GM12878 (cell line): ENCODE measurements around the gene SCARF1.

Experiments
- CBFB ChIP-seq: IDR thresholded peaks from 2 replicates; pipeline ENCODE4 v1.6.1; 2016; ENCODE audit warnings: antibody characterized with exemption, low read depth
- CREB1 ChIP-seq: IDR thresholded peaks from 2 replicates; pipeline ENCODE4 v1.6.1; 2012; ENCODE audit warnings: low read depth, mild to moderate bottlenecking, inconsistent platforms
- NR2F1 ChIP-seq: fragments of 450-650 bp; conservative IDR thresholded peaks from 2 replicates; pipeline ENCODE4 v1.6.1; 2017; ENCODE audit warnings: mild to moderate bottlenecking
- RAD21 ChIP-seq: IDR thresholded peaks from 2 replicates; pipeline ENCODE4 v1.6.1; 2011; ENCODE audit warnings: mild to moderate bottlenecking, low read depth, low read length, moderate library complexity; ENCODE audit not compliant: insufficient read depth
- RCOR1 ChIP-seq: conservative IDR thresholded peaks from 2 replicates; pipeline ENCODE4 v1.6.1; 2012; ENCODE audit warnings: low read depth, low read length, improper control_type of control experiment
- RELA ChIP-seq: fragments of 450-650 bp; IDR thresholded peaks from 2 replicates; pipeline ENCODE4 v1.8.0; 2014; ENCODE audit warnings: borderline replicate concordance; ENCODE audit not compliant: partially characterized antibody
- SP1 ChIP-seq: IDR thresholded peaks from one replicate; pipeline ENCODE4 v1.6.1; 2011; ENCODE audit warnings: low read depth, low read length
- SREBF2 ChIP-seq: IDR thresholded peaks from 2 replicates; pipeline ENCODE4 v1.6.1; 2012; ENCODE audit warnings: mild to moderate bottlenecking, low read length
- YY1 ChIP-seq: IDR thresholded peaks from 2 replicates; pipeline ENCODE4 v1.6.1; 2011; ENCODE audit warnings: low read depth, mild to moderate bottlenecking, low read length
- TF ChIP-seq, protein P1 (sequence below): IDR thresholded peaks from 2 replicates; pipeline ENCODE4 v1.6.1; 2011; ENCODE audit warnings: low read depth, low read length, improper control_type of control experiment, borderline replicate concordance
- TF ChIP-seq, protein P2 (sequence below), 3 experiments: IDR thresholded peaks in 2 of 3; conservative IDR thresholded peaks in 1 of 3; 2 replicates each; pipeline ENCODE4 v1.5.1; 2011; ENCODE audit warnings: low read depth in 3 of 3, low read length in 3 of 3, mild to moderate bottlenecking in 3 of 3, control low read depth in 2 of 3, moderate library complexity in 2 of 3, inconsistent platforms in 1 of 3, mixed read lengths in 1 of 3; ENCODE audit not compliant: control insufficient read depth in 2 of 3, insufficient read depth in 1 of 3; ENCODE audit errors: extremely low read depth in 1 of 3
- TF ChIP-seq, protein P3 (sequence below): IDR thresholded peaks from 2 replicates; pipeline ENCODE4 v1.6.1; 2011; ENCODE audit warnings: low read depth, mild to moderate bottlenecking, low read length, moderate library complexity, borderline replicate concordance; ENCODE audit errors: extremely low read depth
- TF ChIP-seq, protein P4 (sequence below): IDR thresholded peaks from 2 replicates; pipeline ENCODE4 v1.6.1; 2011; ENCODE audit warnings: borderline replicate concordance, low read depth, mild to moderate bottlenecking, moderate library complexity, mixed read lengths, low read length; ENCODE audit not compliant: insufficient read depth; ENCODE audit errors: extremely low read length

DNA sequence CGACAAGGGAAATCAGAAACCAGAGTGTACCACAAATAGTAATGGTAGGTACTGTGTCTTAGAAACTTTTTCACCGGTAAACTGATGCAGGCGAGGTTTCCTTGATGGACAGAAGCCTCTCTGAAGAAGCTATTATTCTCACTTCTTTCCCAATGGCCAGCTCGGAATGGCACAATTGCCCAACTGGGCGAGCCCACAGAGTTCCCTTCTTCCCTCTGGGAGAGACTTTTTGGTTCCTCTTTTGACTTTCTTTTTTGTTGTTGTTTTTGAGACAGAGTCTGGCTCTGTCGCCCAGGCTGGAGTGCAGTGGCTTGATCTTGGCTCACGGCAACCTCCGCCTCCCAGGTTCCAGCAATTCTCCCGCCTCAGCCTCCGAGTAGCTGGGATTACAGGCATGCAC, 33.8 kb downstream of the SCARF1 start:
- TF ChIP-seq, protein P1, sequence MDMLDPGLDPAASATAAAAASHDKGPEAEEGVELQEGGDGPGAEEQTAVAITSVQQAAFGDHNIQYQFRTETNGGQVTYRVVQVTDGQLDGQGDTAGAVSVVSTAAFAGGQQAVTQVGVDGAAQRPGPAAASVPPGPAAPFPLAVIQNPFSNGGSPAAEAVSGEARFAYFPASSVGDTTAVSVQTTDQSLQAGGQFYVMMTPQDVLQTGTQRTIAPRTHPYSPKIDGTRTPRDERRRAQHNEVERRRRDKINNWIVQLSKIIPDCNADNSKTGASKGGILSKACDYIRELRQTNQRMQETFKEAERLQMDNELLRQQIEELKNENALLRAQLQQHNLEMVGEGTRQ, result no peak
- TF ChIP-seq, protein P2, sequence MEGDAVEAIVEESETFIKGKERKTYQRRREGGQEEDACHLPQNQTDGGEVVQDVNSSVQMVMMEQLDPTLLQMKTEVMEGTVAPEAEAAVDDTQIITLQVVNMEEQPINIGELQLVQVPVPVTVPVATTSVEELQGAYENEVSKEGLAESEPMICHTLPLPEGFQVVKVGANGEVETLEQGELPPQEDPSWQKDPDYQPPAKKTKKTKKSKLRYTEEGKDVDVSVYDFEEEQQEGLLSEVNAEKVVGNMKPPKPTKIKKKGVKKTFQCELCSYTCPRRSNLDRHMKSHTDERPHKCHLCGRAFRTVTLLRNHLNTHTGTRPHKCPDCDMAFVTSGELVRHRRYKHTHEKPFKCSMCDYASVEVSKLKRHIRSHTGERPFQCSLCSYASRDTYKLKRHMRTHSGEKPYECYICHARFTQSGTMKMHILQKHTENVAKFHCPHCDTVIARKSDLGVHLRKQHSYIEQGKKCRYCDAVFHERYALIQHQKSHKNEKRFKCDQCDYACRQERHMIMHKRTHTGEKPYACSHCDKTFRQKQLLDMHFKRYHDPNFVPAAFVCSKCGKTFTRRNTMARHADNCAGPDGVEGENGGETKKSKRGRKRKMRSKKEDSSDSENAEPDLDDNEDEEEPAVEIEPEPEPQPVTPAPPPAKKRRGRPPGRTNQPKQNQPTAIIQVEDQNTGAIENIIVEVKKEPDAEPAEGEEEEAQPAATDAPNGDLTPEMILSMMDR (IDR thresholded peaks at IDR 0.05 in 2 of 3, conservative IDR thresholded peaks at IDR 0.05 in 1 of 3; ENCODE audit: control insufficient read depth in 2 of 3, extremely low read depth in 1 of 3, insufficient read depth in 1 of 3, low read depth in 3 of 3, low read length in 3 of 3), result no peak
- TF ChIP-seq, protein P3, sequence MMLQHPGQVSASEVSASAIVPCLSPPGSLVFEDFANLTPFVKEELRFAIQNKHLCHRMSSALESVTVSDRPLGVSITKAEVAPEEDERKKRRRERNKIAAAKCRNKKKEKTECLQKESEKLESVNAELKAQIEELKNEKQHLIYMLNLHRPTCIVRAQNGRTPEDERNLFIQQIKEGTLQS, result no peak
- no peak for TF ChIP-seq SP1
- TF ChIP-seq RAD21, result no peak
- TF ChIP-seq RELA, result no peak
- no peak for TF ChIP-seq RCOR1
- no peak for TF ChIP-seq CREB1
- TF ChIP-seq SREBF2, result no peak
- no peak for TF ChIP-seq CBFB
- TF ChIP-seq NR2F1, result no peak
- TF ChIP-seq, protein P4, sequence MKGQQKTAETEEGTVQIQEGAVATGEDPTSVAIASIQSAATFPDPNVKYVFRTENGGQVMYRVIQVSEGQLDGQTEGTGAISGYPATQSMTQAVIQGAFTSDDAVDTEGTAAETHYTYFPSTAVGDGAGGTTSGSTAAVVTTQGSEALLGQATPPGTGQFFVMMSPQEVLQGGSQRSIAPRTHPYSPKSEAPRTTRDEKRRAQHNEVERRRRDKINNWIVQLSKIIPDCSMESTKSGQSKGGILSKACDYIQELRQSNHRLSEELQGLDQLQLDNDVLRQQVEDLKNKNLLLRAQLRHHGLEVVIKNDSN, result no peak
- TF ChIP-seq YY1, result no peak
